ENCODE results near the gene ZNF235. TPM values are rescaled to one million over a fixed set of nuclear protein-coding genes. Genes with fewer than 3 reads are reported as not detected.

ZNF235 gene
- total and polyA plus RNA-seq, 2 of the 8 experiments (the other 6 are each of a cell fraction or from before 2014, with no cell fraction given): 2.0 to 5.3 TPM

GRCh38 chr19:44236384-44236783 lies 68.4 kb downstream of the ZNF235 start:
- whole genome bisulfite sequencing, 2 experiments (ENCODE audit: extremely low coverage in 1 of 2, insufficient coverage in 1 of 2, insufficient read length in 1 of 2, insufficient replicate concordance in 2 of 2, low coverage in 1 of 2, low lambda C conversion rate in 2 of 2, missing lambda C conversion rate in 1 of 2): 92% methylated on average over 8 of the region's 8 CpGs; no CpG with 5 or more reads in 1 of the 2 experiments
- Histone ChIP-seq H3K9me3 (ENCODE audit: insufficient read depth in 2 of 2, low read depth in 1 of 2, low read length in 1 of 2) (peaks cover 14 to 20% of the 10 kb centered on the region in 2 experiments), H4K8ac (ENCODE audit: extremely low read depth, insufficient read depth, low read length) (no peak overlapping the region), H4K91ac (replicated peaks; ENCODE audit: insufficient read length, low read length) (no peak overlapping the region), H3K56ac (replicated peaks; ENCODE audit: insufficient read length, low read depth, low read length) (no peak overlapping the region), H2BK5ac (ENCODE audit: low read depth, low read length) (no peak overlapping the region), H3K4me3 (ENCODE audit: extremely low read depth in 1 of 4, insufficient read depth in 2 of 4, low read depth in 3 of 4, low read length in 4 of 4) (no peak overlapping the region), H3K14ac (ENCODE audit: insufficient read length) (no peak overlapping the region), H3K4me1 (replicated peaks in 1 of 4; ENCODE audit: control insufficient read depth in 3 of 4, insufficient read depth in 4 of 4, low read length in 3 of 4) (no peaks in the 10 kb centered on the region), H3K4ac (replicated peaks; ENCODE audit: insufficient read length, low read depth, low read length) (no peak overlapping the region), H3K27ac (ENCODE audit: low read depth, low read length) (no peak overlapping the region), H3K23ac (ENCODE audit: insufficient read length) (no peak overlapping the region), H3K18ac (ENCODE audit: extremely low read depth, low read length) (no peak overlapping the region), H3K27me3 (replicated peaks in 1 of 4; ENCODE audit: control insufficient read depth in 3 of 4, extremely low read depth in 1 of 4, insufficient read depth in 3 of 4, low read length in 3 of 4) (no peaks in the 10 kb centered on the region), H4K5ac (ENCODE audit: insufficient read length, low read depth, low read length) (no peak overlapping the region), H4K20me1 (replicated peaks in 1 of 2; ENCODE audit: control insufficient read depth in 1 of 2, insufficient read depth in 2 of 2, low read length in 2 of 2) (no peaks in the 10 kb centered on the region), H3K79me1 (ENCODE audit: low read depth, low read length) (no peaks in the 10 kb centered on the region), H3K79me2 (ENCODE audit: control insufficient read depth in 1 of 2, insufficient read depth in 2 of 2, low read length in 2 of 2) (no peaks in the 10 kb centered on the region), H3K23me2 (ENCODE audit: low read depth, low read length) (no peaks in the 10 kb centered on the region), H3K36me3 (ENCODE audit: control insufficient read depth in 2 of 4, insufficient read depth in 4 of 4, low read length in 3 of 4) (peaks cover 12 to 49% (median 35%) of the 10 kb centered on the region in 4 experiments), H2AK5ac (ENCODE audit: low read depth, low read length) (no peak overlapping the region), H2AFZ (ENCODE audit: low read length) (no peak overlapping the region), H3K9ac (replicated peaks in 1 of 4; ENCODE audit: extremely low read depth in 1 of 4, low read depth in 3 of 4, low read length in 3 of 4) (no peak overlapping the region), H2BK120ac (replicated peaks; ENCODE audit: low read depth, low read length) (no peak overlapping the region), H2BK15ac (ENCODE audit: low read length) (no peak overlapping the region), H2BK12ac (ENCODE audit: low read depth, low read length) (no peak overlapping the region), H3K4me2 (ENCODE audit: insufficient read depth in 1 of 2, low read depth in 2 of 2, low read length in 2 of 2) (no peak overlapping the region), H2BK20ac (ENCODE audit: low read length) (no peak overlapping the region)
- ChIA-PET CTCF (ENCODE audit: partially characterized antibody) (interaction anchor here (0.6 to 0.7 kb wide), 2 partner anchors 10 to 264 kb away, joined by 3 read pairs; partner anchors contain the start of gene ZNF180), POLR2A (ENCODE audit: partially characterized antibody) (no interaction called here)
- no peak for TF ChIP-seq EZH2 (IDR thresholded peaks at IDR 0.05; ENCODE audit: low read depth, low read length, severe bottlenecking)
- TF ChIP-seq TAF7 (optimal IDR thresholded peaks at IDR 0.05; ENCODE audit: borderline replicate concordance, low read depth, low read length): no peak
- 0 out of 3 replicates have a peak, but pooled peaks of 1 of the 2 experiments have one; percentile 26 for TF ChIP-seq POLR2A (IDR thresholded peaks at IDR 0.05; ENCODE audit: control extremely low read depth in 1 of 2, low read depth in 2 of 2, low read length in 2 of 2)
- TF ChIP-seq NANOG (IDR thresholded peaks at IDR 0.05; ENCODE audit: insufficient read depth, low read depth, low read length, poor library complexity, severe bottlenecking): no peak
- TF ChIP-seq EP300 (IDR thresholded peaks at IDR 0.05; ENCODE audit: borderline replicate concordance in 1 of 2, low read depth in 2 of 2, low read length in 2 of 2): no peak
- FAIRE-seq: no peak
- no peak for DNase-seq (ENCODE audit: low read depth in 1 of 2, low spot score in 2 of 2)
